HFF-Myc (cell line): Measurements from ENCODE around the gene KLHDC3.
"Not testable (repeated sequence)": the region's sequence is repeated elsewhere in the genome, so short reads cannot be mapped to it uniquely, and the experiment has no call there.

Experiments used
- DNase-seq: peaks from one replicate; pipeline ENCODE4 v3.0.0-alpha.2; 2011; ENCODE audit warnings: low read depth; ENCODE audit errors: extremely low read depth
- H3K4me3 ChIP-seq: replicated peaks from 2 replicates; pipeline ENCODE4 v1.5.1; 2011; ENCODE audit warnings: low read depth, mild to moderate bottlenecking, control low read depth, low read length
- CTCF ChIP-seq: IDR thresholded peaks from 2 replicates; pipeline ENCODE4 v1.5.1; 2012; ENCODE audit warnings: mild to moderate bottlenecking, low read depth, low read length, control low read depth; ENCODE audit errors: missing control alignments

The KLHDC3 gene

GRCh38 chr6:42988486-42989020 is 25.5 kb upstream of the KLHDC3 start:
- DNase-seq = no peak
- TF ChIP-seq CTCF = no peak
- no peak overlapping the region for H3K4me3 ChIP-seq

GRCh38 chr6:42989923-42990322 is 24.1 kb upstream of the KLHDC3 start:
- no peak overlapping the region for H3K4me3 ChIP-seq
- no peak for DNase-seq
- no peak for TF ChIP-seq CTCF

GRCh38 chr6:42993445-42993844 is 20.6 kb upstream of the KLHDC3 start:
- H3K4me3 ChIP-seq = no peak overlapping the region
- DNase-seq = no peak
- TF ChIP-seq CTCF = no peak

- DNase-seq = no peak
- H3K4me3 ChIP-seq = no peak overlapping the region
- no peak for TF ChIP-seq CTCF
Observed at GRCh38 chr6:42996513-42996912, 17.5 kb upstream of the KLHDC3 start.

- DNase-seq = not testable (repeated sequence)
Observed at GRCh38 chr6:42998205-42998604, 15.8 kb upstream of the KLHDC3 start.

GRCh38 chr6:43001843-43002242 is 12.2 kb upstream of the KLHDC3 start:
- no peak for TF ChIP-seq CTCF
- DNase-seq = no peak
- no peak overlapping the region for H3K4me3 ChIP-seq

More at GRCh38 chr6:42998205-42998604, 15.8 kb upstream of the KLHDC3 start:
- not testable (repeated sequence) for H3K4me3 ChIP-seq

- no peak for TF ChIP-seq CTCF
- DNase-seq = no peak
- H3K4me3 ChIP-seq = no peak overlapping the region
Observed at GRCh38 chr6:43005844-43006243, 8.2 kb upstream of the KLHDC3 start.
